ENCODE data around the gene RAP2A.

The RAP2A gene

GRCh38 chr13:97456047-97456446 is 22.1 kb downstream of the RAP2A start:
- DNase-seq: no peak

GRCh38 chr13:97459215-97459777 is 25.3 kb downstream of the RAP2A start:
- no peak for DNase-seq

GRCh38 chr13:97460004-97460775 is 26.2 kb downstream of the RAP2A start:
- DNase-seq: no peak

GRCh38 chr13:97460853-97461252 is 26.9 kb downstream of the RAP2A start:
- DNase-seq: no peak

- no peak for DNase-seq
Observed at GRCh38 chr13:97464561-97464960, 30.6 kb downstream of the RAP2A start.

- no peak for DNase-seq
Observed at GRCh38 chr13:97466722-97467121, 32.8 kb downstream of the RAP2A start.

- DNase-seq: no peak
Observed at GRCh38 chr13:97468331-97468730, 34.4 kb downstream of the RAP2A start.

- DNase-seq: no peak
Observed at GRCh38 chr13:97471711-97472110, 37.7 kb downstream of the RAP2A start.

- no peak for DNase-seq
Observed at GRCh38 chr13:97474349-97474980, 40.5 kb downstream of the RAP2A start.

- DNase-seq: no peak
Observed at GRCh38 chr13:97475011-97475410, 41.0 kb downstream of the RAP2A start.

- DNase-seq: no peak
Observed at GRCh38 chr13:97477844-97478243, 43.9 kb downstream of the RAP2A start.

- DNase-seq: no peak
Observed at GRCh38 chr13:97478247-97478646, 44.3 kb downstream of the RAP2A start.

- DNase-seq: no peak
Observed at GRCh38 chr13:97483465-97483864, 49.5 kb downstream of the RAP2A start.

- no peak for DNase-seq
Observed at GRCh38 chr13:97484301-97484700, 50.3 kb downstream of the RAP2A start.

- no peak for DNase-seq
Observed at GRCh38 chr13:97485320-97485719, 51.4 kb downstream of the RAP2A start.

GRCh38 chr13:97490702-97491307 is 56.8 kb downstream of the RAP2A start:
- no peak for DNase-seq

- no peak for DNase-seq
Observed at GRCh38 chr13:97491452-97491851, 57.5 kb downstream of the RAP2A start.

- no peak for DNase-seq
Observed at GRCh38 chr13:97492257-97492656, 58.3 kb downstream of the RAP2A start.

GRCh38 chr13:97492684-97493371 is 58.9 kb downstream of the RAP2A start:
- no peak for DNase-seq

- no peak for DNase-seq
Observed at GRCh38 chr13:97493456-97493855, 59.5 kb downstream of the RAP2A start.

- no peak for DNase-seq
Observed at GRCh38 chr13:97495678-97496077, 61.7 kb downstream of the RAP2A start.

- DNase-seq: no peak
Observed at GRCh38 chr13:97496511-97496910, 62.5 kb downstream of the RAP2A start.

GRCh38 chr13:97497400-97497799 is 63.4 kb downstream of the RAP2A start:
- DNase-seq: no peak
